Measurements from ENCODE around the gene OCA2.

GRCh38 chr15:28033443-28033842 is 65.7 kb downstream of the OCA2 start:
- TF ChIP-seq, protein P1, sequence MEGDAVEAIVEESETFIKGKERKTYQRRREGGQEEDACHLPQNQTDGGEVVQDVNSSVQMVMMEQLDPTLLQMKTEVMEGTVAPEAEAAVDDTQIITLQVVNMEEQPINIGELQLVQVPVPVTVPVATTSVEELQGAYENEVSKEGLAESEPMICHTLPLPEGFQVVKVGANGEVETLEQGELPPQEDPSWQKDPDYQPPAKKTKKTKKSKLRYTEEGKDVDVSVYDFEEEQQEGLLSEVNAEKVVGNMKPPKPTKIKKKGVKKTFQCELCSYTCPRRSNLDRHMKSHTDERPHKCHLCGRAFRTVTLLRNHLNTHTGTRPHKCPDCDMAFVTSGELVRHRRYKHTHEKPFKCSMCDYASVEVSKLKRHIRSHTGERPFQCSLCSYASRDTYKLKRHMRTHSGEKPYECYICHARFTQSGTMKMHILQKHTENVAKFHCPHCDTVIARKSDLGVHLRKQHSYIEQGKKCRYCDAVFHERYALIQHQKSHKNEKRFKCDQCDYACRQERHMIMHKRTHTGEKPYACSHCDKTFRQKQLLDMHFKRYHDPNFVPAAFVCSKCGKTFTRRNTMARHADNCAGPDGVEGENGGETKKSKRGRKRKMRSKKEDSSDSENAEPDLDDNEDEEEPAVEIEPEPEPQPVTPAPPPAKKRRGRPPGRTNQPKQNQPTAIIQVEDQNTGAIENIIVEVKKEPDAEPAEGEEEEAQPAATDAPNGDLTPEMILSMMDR (IDR thresholded peaks at IDR 0.05; ENCODE audit: insufficient read depth, low read length, poor library complexity, severe bottlenecking) = no peak
- no peak for TF ChIP-seq EZH2phosphoT487 (conservative IDR thresholded peaks at IDR 0.05; ENCODE audit: low read length)
